Left cardiac atrium (tissue), 4 donors: ENCODE data around the gene ZFPM1. TPM values are rescaled to one million over a fixed set of nuclear protein-coding genes. Genes with fewer than 3 reads are reported as not detected.
A peak's percentile ranks its signal among the peaks of the same experiment; 100 is the strongest.

Source experiments
- ATAC-seq, 2 donors: fragments of 200-7000 bp; cut with Tn5 transposase; one replicate each; pipeline ENCODE4 v1.9.1; 2020; ENCODE audit warnings: mild to moderate bottlenecking in 2 of 2, moderate library complexity in 2 of 2
- DNase-seq: peaks from one replicate; pipeline ENCODE4 v3.0.0-alpha.2; 2020
- intact Hi-C, 2 donors: fragments of 100-400 bp; cut with DNase I; formaldehyde crosslinking; loops; one replicate each; pipeline versions ENCODE4 v1.14.1 to v1.15.1; 2022 to 2023
- total RNA-seq, 2 donors: library from RNA; stranded (reverse); fragmentation: NEBNext Ultra II Directional; extraction: Animal tissue kit (Norgen Biotek cat#: 25700); gene quantifications; one replicate each; pipeline ENCODE4 v1.2.1, GENCODE V29; 2021
- donor health status: DM: no; HTN: yes; CAD: no.
- donor health status: DM: no; HTN: yes; CAD: no; lungs with severe emphysema.
- donor health status: DM: yes; HTN: yes; CAD: no.
- donor health status: Dilated cardiomyopathy.

Gene ZFPM1
- total RNA-seq, 2 donors from 2014 or later = 7.0 to 11.5 TPM

DNA sequence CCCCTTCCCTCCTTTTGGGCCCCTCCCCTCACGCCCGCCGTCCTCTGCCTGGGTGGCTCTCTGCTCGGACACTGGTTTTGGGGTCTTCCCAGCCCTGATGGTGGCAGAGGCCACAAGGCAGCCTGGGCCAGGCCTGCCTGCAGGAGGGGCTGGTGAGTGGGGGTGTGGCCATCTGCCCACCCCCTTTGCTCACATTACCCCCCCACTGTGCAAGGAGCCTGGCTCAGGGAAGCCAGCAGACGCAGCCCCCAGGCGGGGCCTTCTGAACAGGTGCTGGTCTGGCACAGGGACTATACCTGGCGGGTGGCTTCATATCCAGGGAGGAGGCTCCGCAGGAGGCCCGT lies 10.7 kb upstream of the ZFPM1 start:
- DNase-seq = no peak
- no peak for ATAC-seq
- intact Hi-C loops = loop anchor here (2.0 to 5.0 kb wide), 2 partner anchors 85 to 118 kb away; no protein-coding TSS in a partner anchor

DNA sequence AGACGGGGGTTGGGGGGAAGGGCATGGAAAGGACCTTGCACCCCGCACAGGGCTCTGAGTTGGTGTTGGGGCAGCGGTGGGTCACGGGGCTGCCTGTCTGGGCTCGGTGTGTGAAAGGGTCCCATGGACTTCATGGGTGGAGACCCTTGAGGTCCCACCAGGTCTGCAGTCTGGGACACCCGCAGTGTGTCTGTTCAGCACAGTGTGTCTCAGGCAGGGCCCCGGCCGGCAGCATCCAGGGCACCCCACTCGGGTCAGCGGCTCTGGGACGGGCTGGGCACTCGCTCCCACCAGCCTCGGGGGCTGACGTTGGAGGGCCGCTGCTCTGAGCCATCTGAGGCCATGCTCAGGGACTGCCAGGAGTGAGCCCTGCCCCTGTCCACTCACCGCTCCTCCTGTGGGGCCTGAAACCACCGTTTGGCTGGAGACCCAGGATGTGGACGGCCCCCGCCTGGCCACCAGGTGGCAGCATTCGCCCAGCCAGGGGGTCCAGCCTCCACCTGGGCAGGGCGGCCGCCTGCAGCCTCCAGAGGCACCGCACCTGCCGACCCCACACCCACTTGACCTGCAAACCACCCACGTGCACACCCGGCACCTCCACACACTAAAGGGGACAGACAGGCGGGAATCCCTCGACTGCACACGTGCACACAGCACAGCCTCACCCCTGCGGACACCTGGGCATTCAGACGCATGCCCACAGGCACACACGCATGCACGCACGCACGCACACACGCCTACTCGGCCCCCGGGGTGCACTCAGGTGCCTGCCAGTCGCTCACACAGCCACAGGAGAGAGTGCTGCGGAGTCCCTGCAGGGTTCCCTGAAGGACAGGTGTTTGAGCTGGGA lies 10.1 kb upstream of the ZFPM1 start:
- ATAC-seq (peak; percentile 89 to 90), DNase-seq (peak; percentile 79)
- intact Hi-C loops = loop anchor here (1.0 to 5.0 kb wide), 3 partner anchors 84 to 118 kb away; no protein-coding TSS in a partner anchor

DNA sequence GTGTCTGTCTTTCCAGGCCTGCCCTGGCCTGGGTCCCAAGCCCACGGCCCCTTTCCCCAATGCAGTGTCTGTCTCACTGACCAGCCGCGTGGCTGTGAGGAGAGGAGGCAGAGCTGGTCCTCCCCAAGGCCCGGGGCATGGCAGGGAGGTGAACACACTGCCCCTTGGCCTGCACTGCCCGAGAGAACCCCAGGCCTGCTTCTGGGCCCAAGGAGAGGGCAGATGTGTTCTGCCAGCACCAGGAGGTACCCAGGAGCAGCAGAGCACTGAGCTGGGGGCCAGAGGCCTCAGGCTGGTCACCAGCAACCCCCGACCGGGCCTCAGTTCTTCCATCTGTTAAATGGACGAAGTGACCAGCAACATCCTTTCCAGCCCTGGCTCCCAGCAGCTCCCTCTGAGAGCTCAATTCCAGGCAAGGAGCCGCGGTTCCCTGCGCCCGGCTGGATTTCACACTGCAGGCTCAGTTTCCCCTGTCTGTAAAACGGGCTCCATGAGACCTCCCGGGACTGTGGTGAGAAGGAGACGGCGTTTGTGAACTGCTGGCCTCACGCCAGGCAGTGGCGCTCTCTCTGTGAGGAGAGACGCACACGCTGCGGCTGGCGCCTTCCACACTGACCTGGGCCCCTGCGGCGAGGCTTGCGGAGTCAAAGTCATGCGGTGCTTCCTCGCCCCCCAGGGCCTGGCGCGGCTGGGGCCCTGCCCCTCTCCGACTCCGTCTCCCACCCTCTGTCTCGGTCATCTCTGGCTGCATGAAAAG lies 8.1 kb upstream of the ZFPM1 start:
- intact Hi-C loops = loop anchor here in 1 of 2 donors (2.0 to 5.0 kb wide), 2 partner anchors 82 to 114 kb away; no protein-coding TSS in a partner anchor
- DNase-seq = no peak
- no peak for ATAC-seq

DNA sequence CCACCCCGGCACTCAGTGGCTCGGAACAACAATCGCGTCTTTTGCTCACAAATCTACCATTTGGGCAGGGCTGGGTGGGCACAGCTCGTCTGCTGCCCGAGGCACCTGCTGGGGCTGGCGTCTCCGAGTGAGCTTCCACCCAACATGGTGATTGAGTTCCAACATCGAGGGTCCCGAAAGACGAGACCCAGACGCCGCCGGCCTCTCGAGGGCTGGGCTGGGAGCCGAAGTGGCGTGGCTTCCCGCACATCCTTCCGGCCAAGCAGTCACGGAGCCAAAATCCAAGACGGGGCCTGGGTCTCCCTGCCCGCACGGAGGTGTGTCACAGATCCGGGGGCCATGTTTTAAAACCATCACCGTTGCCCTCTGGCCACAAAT lies 7.5 kb upstream of the ZFPM1 start:
- intact Hi-C loops = loop anchor here in 1 of 2 donors (2.0 kb wide), 1 partner anchor 113 kb away; no protein-coding TSS in a partner anchor
- ATAC-seq = no peak

DNA sequence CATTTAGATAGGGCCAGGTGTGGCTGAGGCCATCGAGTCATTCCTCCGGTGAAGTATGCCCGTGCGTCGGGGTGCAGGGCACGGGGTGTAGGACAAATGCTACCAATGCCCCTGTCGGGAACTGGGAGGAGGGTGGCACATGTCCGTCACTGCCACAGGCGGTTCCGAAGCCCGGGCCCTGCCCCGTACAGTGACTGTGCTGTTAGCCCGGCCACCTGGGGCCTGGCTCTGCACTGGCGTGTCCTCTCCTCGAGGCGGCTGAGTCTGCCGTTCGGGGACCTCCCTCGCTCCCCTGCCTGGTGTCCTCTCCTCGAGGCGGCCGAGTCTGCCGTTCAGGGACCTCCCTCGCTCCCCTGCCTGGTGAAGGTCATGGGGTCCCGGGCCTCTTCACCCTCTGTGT lies 7.0 kb upstream of the ZFPM1 start:
- intact Hi-C loops = no loop called here
- ATAC-seq = no peak
- DNase-seq = no peak

More for the DNA sequence above, 7.5 kb upstream of the ZFPM1 start:
- DNase-seq = no peak

DNA sequence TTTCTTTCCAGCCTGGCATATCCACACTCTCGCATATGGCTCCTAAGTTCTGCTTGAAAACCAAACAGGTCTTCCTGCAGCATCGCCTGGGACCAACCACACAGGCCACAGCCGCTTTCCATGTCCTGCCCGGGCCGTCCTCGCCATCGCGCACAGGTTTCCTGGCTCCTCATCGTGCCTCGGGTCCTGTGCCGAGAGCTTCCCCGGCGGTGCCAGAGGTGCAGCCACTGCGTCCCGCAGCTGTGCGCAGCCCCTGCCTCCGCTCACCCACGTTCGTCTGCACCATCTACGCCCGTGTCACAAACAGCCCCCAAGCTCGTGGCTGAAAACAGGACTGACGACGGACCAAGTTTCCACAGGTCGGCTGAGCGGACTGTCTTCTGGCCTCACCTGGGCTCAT lies 6.3 kb upstream of the ZFPM1 start:
- no peak for ATAC-seq
- intact Hi-C loops = no loop called here
- no peak for DNase-seq

DNA sequence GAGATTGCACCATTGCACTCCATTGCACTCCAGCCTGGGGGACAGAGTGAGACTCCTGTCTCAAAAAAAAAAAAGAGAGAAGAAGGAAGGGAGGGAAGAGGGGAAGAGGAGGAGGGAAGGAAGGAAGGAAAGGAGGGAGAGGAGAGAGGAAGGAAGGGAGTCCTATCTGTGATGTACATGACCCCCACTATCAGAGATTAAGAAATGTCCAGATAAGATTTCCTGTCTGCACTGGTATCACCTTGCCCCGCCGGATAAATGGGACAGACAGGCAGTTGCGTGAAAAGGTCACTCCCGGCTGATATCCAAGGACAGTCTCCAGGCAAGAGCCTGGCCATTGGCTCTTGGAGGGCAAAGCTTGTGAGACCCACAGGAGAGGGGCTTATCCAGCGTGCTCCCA lies 5.2 kb upstream of the ZFPM1 start:
- intact Hi-C loops = no loop called here
- ATAC-seq (no peak), DNase-seq (no peak)

DNA sequence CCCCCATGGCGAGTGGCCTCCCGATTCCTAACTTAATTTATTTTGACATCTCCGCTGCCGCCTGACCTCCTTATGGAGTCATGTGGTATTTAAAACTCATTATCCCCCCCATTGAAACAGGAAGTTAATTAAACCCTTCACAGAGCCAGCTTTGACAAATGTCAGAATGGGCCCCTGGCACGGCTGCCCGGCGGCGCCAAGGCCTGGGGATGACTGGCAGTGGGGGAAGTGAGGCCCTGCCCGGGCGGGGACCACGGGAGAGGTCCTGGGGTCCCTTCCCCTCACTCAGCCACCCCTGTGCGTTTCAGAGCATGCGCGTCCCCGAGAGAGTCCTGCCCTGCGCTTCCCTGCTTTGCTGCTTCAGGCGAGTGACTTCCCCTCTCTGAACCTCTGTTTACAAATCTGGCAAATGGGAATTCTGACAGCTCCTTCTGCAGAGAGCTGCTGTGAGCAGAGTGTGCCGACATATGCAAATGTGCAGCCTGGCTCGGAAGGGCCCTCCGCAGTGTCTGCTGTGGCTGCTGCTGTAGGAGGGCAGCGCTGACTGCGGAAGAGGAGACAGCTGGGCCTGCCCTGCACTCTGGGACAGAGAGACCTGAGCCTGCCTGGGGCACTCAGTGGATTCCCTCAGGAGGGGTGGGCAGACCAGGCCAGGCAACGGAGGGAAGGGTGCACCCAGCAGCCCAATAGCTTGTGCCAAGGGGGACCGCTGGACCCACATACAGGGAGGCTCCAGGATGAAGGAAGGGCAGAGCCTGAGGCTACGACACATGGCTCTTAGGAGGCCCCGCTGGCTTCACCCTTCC lies 4.4 kb upstream of the ZFPM1 start:
- no peak for ATAC-seq
- DNase-seq = no peak
- intact Hi-C loops = no loop called here

DNA sequence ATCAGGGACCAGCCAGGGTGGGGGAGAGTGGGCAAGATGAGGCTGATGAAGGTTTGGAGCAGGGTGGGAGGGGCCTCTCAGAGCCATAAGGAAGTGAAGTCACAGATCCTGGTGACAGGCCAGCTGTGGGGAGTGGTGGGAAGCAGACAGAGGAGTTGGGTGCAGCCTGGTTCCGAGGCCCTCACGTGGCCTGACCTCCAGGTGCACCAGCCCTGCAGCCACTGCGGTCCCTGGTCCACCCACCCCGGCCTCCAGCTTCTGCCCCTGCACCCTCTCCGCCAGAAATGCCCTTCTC lies 3.9 kb upstream of the ZFPM1 start:
- DNase-seq (no peak), ATAC-seq (no peak)
- intact Hi-C loops = no loop called here

DNA sequence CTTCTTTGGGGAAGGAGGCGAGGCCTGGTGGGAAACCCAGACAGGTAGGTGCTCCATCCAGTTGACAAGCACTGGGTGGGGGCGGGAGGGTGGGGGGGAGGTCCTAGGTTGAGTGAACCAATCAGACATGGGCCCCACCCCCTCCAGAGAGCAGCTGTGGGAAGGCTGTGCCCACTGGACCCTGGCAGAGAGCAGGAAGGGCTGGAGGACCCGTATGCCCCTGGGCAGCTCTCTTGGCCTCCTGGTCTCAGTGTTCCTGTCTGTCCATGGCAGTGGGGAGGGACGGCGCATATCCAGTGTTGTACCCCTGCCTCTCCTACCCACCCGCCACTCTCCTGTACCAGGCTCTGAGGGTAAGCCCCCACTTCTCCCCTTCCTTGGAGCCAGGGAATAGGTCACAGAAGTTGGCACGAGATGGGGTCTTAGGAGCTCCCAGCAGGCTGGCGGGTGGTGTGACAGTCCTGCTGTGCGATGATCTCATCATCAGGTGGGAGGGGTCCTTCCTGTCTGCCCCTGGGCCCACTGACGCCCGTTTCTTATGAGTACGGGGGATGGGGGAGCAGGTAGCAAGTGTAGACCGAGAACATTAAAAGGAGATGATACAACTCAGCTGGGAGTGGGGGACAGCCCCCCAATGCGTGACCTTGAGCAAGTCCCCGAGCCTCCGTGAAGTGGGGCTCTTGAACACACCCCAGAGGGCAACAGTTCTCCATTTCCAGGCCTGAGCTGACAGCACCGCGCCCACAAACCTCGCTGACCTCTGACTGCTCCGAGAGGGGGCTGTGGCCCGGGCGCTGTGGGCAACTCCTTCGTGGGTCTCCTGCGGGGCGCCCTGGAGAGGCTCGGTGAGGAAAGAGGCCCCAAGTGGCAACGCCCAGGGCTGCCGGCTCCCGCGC lies 1.2 kb upstream of the ZFPM1 start:
- ATAC-seq (no peak), DNase-seq (no peak)
- intact Hi-C loops = no loop called here

DNA sequence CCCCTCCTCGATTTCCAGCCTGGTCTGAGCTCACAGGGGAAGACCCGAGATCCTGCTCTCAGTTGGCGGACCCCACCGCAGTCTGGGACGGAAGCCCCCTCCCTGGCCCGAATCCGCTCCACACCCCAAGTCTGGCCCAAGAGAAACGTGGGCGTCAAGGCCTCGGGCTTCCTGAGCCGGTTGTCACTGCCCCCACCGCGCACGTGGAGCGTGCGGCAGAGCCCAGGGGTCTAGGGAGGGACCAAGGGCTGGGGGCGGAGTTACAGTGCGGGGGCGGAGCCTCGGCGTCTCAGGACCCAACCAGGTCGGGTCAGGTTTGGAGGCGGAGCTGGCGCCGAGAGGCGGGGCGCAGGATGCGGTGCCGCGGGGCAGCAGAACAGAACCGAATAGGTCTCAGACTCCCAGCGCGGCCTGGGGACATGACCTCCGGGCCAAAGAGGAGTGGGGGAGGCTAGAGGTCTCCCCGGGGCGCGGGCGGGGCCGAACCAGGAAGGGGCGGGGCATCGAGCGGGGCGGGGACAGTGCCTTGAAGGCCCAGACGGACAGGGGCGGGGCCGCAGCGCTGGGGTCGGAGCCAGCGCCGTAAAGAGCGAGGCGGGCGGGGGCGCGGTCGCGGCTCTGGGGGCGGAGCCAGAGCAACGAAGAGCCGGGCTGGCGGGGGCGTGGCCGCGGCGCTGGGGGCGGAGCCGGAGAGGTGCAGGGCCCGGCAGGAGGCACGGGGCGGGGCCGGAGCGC lies 431 bp upstream of the ZFPM1 start:
- ATAC-seq = peak; percentile 89 to 90
- intact Hi-C loops = no loop called here
- peak; percentile 98 for DNase-seq

DNA sequence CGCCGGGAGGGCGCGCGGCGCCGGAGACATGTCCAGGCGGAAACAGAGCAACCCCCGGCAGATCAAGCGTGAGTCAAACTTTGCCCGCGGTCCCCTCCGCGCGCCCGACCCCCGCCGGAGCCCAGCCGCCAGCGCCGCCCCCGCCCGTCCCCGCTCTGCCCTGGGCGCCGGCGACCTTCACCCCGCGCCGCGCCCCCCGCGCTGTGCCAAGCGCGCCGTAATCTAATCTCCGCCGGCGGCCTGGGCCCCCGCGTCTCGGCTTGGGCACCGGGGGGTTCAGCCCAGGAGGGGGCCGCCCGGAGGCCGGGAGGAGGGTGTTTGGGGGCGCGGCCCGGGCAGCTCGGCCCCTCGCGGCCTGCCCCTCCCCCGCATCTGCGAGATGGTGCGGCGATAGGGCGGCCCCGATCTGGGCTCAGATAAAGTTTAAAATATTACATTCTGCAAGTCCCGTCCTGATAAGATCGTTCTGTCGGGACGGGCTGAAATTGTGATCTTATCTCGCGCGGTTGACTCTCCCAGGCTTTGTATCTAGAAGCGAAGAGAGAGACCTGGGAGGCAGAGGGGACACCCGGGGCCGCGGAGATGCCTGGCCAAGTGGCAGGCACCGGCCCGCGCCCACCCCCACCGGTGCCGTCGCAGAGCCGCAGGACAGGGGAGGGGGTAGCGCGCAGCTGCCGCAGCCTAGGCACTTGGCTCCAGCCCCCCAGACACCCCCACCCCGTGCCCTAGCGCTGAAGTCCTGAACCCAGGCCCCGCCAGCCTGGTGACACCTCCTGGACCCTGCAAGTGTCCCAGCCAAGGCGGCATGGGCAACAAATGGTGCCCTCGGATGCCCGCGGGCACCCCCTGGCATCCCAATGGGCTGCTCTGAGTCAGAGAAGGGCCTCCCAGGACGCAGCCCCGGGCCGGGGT lies 787 bp downstream of the ZFPM1 start:
- intact Hi-C loops = no loop called here
- no peak for ATAC-seq
- no peak for DNase-seq

DNA sequence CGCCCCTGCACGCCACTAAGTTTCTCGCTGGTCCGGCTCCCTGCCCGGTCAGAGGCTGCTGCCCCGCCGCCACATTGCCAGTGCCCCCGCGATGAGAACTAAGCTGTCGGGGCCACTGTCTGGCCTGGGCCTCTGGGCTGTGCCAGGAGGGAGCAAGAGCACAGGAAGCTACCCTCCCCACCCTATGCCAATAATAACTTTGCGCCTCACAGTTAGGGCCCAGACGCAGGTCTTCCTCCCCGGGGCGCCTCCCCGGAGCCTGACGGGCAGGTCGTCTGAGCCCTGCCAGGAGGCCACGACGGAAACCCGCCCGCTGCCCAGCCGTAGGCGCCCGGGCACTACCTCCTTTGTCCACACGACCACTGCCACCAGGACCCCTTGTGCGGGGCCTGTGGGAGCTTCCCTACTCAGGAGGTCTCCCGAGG lies 1.5 kb downstream of the ZFPM1 start:
- DNase-seq (peak; percentile 55), ATAC-seq (peak; percentile 5 to 6)
- intact Hi-C loops = no loop called here

DNA sequence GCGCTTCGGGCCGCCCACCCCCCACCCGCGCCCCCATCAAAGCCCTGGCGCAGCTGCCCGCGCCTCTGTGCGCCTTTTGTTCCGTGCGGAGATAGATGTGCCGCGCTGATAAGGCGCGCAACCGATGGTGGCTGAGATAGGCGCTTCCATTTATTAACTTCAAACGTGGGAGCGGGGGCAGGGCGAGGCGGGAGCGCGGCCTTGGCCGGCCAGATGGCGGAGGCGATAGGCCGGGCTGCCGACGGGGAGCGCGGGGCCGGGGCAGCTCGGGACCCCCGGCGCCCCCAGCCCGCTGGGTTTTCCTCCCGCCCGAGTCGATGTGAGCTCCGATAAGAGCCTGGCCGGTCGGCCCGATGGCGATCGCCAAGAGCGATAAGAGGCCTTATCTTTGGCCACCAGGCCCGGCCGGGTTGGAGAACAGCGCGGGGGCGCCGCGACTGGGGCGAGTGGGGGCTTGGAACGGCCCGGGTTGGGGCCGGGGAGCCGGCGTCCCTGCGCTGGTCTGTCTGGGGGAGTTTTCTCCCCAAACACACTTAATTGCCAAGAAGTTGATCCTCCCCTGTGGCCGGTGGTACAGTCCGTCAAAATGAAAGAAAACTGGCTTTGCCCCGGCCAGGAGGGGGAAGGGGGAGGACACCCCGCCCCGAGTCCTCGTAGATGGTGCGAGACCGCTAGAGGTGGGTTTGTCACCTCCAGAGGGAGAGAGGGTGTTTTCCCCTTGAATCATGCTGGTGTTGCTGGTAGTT lies 2.7 kb downstream of the ZFPM1 start:
- intact Hi-C loops = no loop called here
- DNase-seq = no peak

DNA sequence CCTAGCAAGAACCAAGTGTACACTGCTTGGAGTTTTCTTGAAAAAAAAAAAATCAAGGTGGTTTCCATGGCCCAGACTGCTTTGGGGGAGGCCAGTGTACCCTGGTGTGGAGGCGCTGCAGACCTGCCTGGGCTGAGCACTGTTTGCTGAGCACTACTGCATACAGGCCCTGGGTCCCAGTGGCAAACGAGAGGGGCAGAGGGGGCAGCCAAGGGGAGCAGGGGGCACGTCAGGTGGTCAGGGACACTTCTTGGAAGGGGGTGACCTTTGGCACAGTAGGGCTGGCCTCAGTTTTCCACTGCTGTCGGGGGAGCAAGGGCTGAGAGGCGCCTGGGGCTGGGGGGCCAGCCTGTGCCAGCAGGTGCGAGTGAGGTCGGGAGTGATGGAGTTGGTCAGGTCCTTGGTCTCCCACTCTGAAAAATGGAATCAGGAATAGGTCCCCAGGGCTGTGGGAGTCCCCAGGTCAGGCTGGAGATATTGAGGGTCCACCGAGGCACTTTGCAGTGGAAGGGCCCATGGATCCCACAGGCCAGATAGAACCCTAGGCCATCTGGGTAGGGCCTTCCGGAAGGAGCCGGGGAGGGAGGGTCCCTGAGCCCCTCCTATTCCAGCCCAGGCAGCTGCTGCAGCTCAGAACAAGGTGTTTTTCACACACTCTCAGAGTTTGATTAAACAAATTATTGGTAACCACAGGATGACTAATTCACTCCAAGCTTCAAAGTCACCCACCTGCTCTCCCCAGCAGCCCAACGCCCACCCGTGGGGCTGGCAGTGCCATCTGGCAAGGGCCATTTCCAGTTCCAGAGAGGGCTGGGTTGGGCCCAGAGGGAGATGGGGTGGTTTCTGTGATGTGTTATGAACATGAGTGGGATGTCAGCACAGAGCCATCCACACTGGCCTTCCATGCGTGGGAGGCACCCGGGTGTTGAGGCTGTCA lies 3.5 kb downstream of the ZFPM1 start:
- no peak for ATAC-seq
- intact Hi-C loops = no loop called here
- no peak for DNase-seq

More for the DNA sequence above, 2.7 kb downstream of the ZFPM1 start:
- no peak for ATAC-seq
